Activated B cell treated with CpG ODN at 0.5 μM for 24 hours (primary cell): ENCODE data around the gene SLIT3. TPM values are rescaled to one million over a fixed set of nuclear protein-coding genes. Genes with fewer than 3 reads are reported as not detected.

Experiments used
- ATAC-seq: fragments of 200-7000 bp; cut with Tn5 transposase; one replicate; pipeline ENCODE4 v1.10.0; 2021; ENCODE audit warnings: low read depth, mild to moderate bottlenecking, moderate library complexity
- CTCF ChIA-PET: fragments of 350-600 bp; sonication (Branson Sonifier 250); formaldehyde crosslinking; loops from one replicate; lab custom pipeline; 2021; ENCODE audit warnings: antibody characterized with exemption; lab: Charles Lee
- POLR2A ChIA-PET: fragments of 350-600 bp; sonication (Branson Sonifier 250); formaldehyde crosslinking; loops from one replicate; lab custom pipeline; 2021; ENCODE audit warnings: antibody characterized with exemption; lab: Charles Lee
- DNase-seq: peaks from one replicate; pipeline ENCODE4 v3.0.0; 2022
- H3K27ac Mint-ChIP-seq: one replicate; pipeline ENCODE4 v1.8.0; 2020; ENCODE audit warnings: mixed read lengths
- H3K27me3 Mint-ChIP-seq: one replicate; pipeline ENCODE4 v1.8.0; 2021; ENCODE audit warnings: mixed read lengths
- H3K36me3 Mint-ChIP-seq: one replicate; pipeline ENCODE4 v1.8.0; 2021; ENCODE audit warnings: low read depth, mixed read lengths
- H3K4me1 Mint-ChIP-seq: one replicate; pipeline ENCODE4 v1.8.0; 2021; ENCODE audit warnings: mixed read lengths
- H3K4me3 Mint-ChIP-seq: one replicate; pipeline ENCODE4 v1.8.0; 2020; ENCODE audit warnings: mild to moderate bottlenecking, mixed read lengths
- H3K9me3 Mint-ChIP-seq: one replicate; pipeline ENCODE4 v1.8.0; 2020; ENCODE audit warnings: mixed read lengths
- CTCF ChIP-seq: fragments of 200-600 bp; IDR thresholded peaks from one replicate; pipeline ENCODE4 v1.8.0; 2022; ENCODE audit warnings: antibody characterized with exemption, mild to moderate bottlenecking
- intact Hi-C: fragments of 100-400 bp; cut with micrococcal nuclease; formaldehyde crosslinking; loops from one replicate; pipeline ENCODE4 v1.15.1; 2024
- total RNA-seq: library from RNA; stranded (reverse); gene quantifications from 2 replicates; pipeline ENCODE4 v1.2.3, GENCODE V29; 2022

SLIT3 gene
- total RNA-seq, 1 donor from 2014 or later, result not detected

DNA sequence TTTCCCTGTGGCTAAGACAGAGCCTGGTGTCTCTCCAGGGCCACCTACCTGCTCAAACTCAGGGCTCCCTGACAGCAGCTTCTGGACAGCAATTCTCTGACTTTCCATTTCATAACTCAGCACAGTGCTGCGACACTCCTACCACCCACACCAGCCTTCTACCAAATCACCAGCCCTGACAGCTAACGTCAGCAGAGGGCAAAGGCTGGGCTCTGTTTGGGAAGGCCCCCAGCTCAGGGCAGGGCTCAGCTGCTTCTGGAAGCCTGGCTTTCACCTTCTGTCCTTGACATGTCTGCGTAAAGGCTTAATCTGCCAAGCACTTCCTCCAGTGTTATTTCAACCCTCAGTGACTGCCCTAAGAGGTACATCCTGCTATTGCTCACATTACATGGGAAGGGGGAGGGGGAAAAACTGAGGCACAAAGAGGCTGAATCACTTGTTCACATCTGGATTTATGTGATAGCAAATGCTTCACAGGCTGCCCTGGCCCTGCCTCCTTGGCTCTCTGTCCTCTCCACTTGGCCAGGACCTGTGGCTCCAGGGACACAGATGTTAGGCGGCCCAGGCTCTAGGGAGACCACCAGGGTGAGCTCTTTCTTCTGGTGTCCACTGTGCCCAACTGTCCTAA is 619.3 kb downstream of the SLIT3 start:
- H3K27me3 Mint-ChIP-seq, result no peaks in the 10 kb centered on the region
- ATAC-seq, result no peak
- H3K27ac Mint-ChIP-seq, result no peak overlapping the region
- no peak for DNase-seq
- intact Hi-C loops, result no loop called here
- POLR2A ChIA-PET, result no interaction called here
- no peaks in the 10 kb centered on the region for H3K36me3 Mint-ChIP-seq
- H3K4me1 Mint-ChIP-seq, result peaks cover 4% of the 10 kb centered on the region
- no peak for TF ChIP-seq CTCF
- H3K9me3 Mint-ChIP-seq, result no peaks in the 10 kb centered on the region
- H3K4me3 Mint-ChIP-seq, result no peak overlapping the region
- CTCF ChIA-PET, result no interaction called here

DNA sequence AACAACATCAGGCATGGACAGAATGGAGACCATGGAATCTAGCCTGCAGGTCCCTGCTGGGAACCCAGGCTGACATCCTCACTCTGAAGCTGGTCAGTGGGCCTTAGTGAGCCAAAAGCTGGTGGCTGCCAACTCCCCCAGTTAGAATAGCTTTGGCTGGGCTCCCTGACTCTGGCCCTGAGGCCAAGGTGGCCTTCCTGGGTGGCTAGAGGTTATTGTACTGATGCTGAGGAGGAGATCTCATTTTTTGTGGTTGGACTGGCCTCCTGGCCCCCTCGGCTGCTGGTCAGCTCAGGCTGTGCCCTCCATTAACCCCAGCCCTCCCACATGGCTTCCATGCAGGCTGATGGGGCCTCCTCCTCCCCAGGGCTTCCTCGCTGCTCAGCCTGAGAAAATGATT is 620.5 kb downstream of the SLIT3 start:
- H3K27me3 Mint-ChIP-seq, result no peaks in the 10 kb centered on the region
- no peaks in the 10 kb centered on the region for H3K9me3 Mint-ChIP-seq
- intact Hi-C loops, result no loop called here
- ATAC-seq (no peak), DNase-seq (no peak)
- POLR2A ChIA-PET, result no interaction called here
- H3K27ac Mint-ChIP-seq, result no peak overlapping the region
- no peak for TF ChIP-seq CTCF
- no peak overlapping the region for H3K4me3 Mint-ChIP-seq
- CTCF ChIA-PET, result interaction anchor here (1.3 to 1.6 kb wide), 2 partner anchors 901 to 902 kb away, joined by 5 read pairs; no protein-coding TSS in a partner anchor
- peaks cover 4% of the 10 kb centered on the region for H3K4me1 Mint-ChIP-seq
- no peaks in the 10 kb centered on the region for H3K36me3 Mint-ChIP-seq

DNA sequence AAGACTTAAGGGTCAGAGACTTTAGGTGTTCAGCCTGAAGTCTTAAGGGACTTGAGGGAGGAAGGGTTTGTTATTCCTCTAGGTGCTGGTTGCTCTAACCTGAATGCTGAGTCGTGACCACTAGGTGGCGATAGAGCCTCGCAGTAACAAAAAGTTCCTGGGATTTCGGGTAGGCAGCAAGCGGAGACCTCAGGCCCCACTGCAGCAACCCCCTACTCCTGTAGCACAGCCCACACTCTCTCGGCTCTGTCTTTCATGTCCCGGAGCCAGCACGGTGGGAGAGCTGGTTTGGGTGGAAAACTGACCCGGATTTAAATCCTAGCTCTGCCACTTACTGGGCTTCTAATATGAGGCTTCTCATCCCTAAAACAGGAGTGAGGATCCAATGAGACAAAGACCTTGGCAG is 621.4 kb downstream of the SLIT3 start:
- Mint-ChIP-seq H3K9me3 (no peaks in the 10 kb centered on the region), H3K4me3 (no peak overlapping the region), H3K4me1 (peaks cover 4% of the 10 kb centered on the region), H3K27me3 (no peaks in the 10 kb centered on the region), H3K27ac (no peak overlapping the region), H3K36me3 (no peaks in the 10 kb centered on the region)
- ATAC-seq (peak; percentile 34), DNase-seq (peak; percentile 26)
- CTCF ChIA-PET, result interaction anchor here (0.6 to 1.6 kb wide), 3 partner anchors 12 to 903 kb away, joined by 3 to 5 read pairs (median 5); no protein-coding TSS in a partner anchor
- POLR2A ChIA-PET, result no interaction called here
- intact Hi-C loops, result loop anchor here (1.0 kb wide), 1 partner anchor 410 kb away; no protein-coding TSS in a partner anchor
- TF ChIP-seq CTCF, result peak; percentile 37

GRCh38 chr5:168676501-168676900 is 624.4 kb downstream of the SLIT3 start:
- ChIA-PET POLR2A (no interaction called here), CTCF (no interaction called here)
- TF ChIP-seq CTCF, result no peak
- DNase-seq (no peak), ATAC-seq (no peak)
- Mint-ChIP-seq H3K9me3 (no peaks in the 10 kb centered on the region), H3K27ac (no peak overlapping the region), H3K4me1 (no peaks in the 10 kb centered on the region), H3K36me3 (no peaks in the 10 kb centered on the region), H3K4me3 (no peak overlapping the region), H3K27me3 (no peaks in the 10 kb centered on the region)
- intact Hi-C loops, result no loop called here

DNA sequence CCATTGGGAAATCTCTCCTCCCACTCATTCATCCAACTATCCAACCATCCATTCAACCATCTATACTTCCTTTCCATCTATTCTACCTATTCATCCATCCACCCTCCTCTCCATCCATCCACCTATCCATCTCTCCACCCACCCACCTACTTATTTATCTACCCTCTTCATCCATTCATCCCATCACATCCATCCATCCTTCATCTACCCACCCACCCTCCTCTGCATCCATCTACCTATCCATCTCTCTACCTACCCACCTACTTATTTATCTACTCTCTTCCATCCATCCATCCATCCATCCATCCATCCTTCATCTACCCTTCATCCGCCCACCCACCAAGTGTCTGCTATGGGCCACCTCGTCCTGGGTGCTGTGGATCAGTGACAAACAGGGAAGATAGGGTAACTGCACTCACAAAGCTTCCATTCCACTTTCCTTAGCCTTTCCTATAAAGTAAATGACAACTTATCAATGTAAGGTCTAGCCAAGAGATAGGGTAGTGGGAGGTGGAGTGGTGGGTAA is 625.0 kb downstream of the SLIT3 start:
- DNase-seq, result no peak
- no peak for ATAC-seq
- H3K4me1 Mint-ChIP-seq, result no peaks in the 10 kb centered on the region
- no peak for TF ChIP-seq CTCF
- POLR2A ChIA-PET, result no interaction called here
- no peaks in the 10 kb centered on the region for H3K27me3 Mint-ChIP-seq
- no peaks in the 10 kb centered on the region for H3K36me3 Mint-ChIP-seq
- H3K4me3 Mint-ChIP-seq, result no peak overlapping the region
- H3K9me3 Mint-ChIP-seq, result no peaks in the 10 kb centered on the region
- H3K27ac Mint-ChIP-seq, result no peak overlapping the region
- intact Hi-C loops, result no loop called here
- CTCF ChIA-PET, result no interaction called here
